IMR-90 (cell line): ENCODE measurements around the gene OR7A5. TPM values are rescaled to one million over a fixed set of nuclear protein-coding genes. Genes with fewer than 3 reads are reported as not detected.
"Not testable (repeated sequence)": the region's sequence is repeated elsewhere in the genome, so short reads cannot be mapped to it uniquely, and the experiment has no call there.

ENCODE experiments used
- ATAC-seq: fragments of 200-7000 bp; cut with Tn5 transposase; 2 replicates; pipeline ENCODE4 v1.9.1; 2020; ENCODE audit warnings: low read depth, mild to moderate bottlenecking, moderate library complexity
- BruUV-seq: library from RNA; stranded (reverse); fragments of 400-500 nt; replicated peaks from 2 replicates; lab custom pipeline; 2021; lab: Mats Ljungman, UMichigan
- CTCF ChIA-PET: fragments of 300-600 bp; formaldehyde crosslinking; extraction: SDS; loops from one replicate; lab custom pipeline; 2021; ENCODE audit warnings: antibody characterized with exemption; lab: Yijun Ruan, JAX
- POLR2A ChIA-PET: fragments of 300-600 bp; sonication (Branson Sonifier 250); formaldehyde crosslinking; loops from one replicate; lab custom pipeline; 2022; ENCODE audit warnings: antibody characterized with exemption; ENCODE audit not compliant: unreplicated experiment; lab: Charles Lee
- DNase-seq: peaks from one replicate; pipeline ENCODE4 v3.0.0; 2013
- H2AFZ ChIP-seq: replicated peaks from 2 replicates; pipeline ENCODE3; 2013; ENCODE audit warnings: low read length, mild to moderate bottlenecking; ENCODE audit not compliant: poor library complexity
- H2AK5ac ChIP-seq: 2 replicates; pipeline ENCODE4 v1.6.1; 2013; ENCODE audit warnings: low read depth, low read length, inconsistent platforms
- H2AK9ac ChIP-seq: replicated peaks from 2 replicates; pipeline ENCODE3; 2013; ENCODE audit warnings: mild to moderate bottlenecking, low read depth, low read length, moderate library complexity; ENCODE audit not compliant: poor library complexity
- H2BK120ac ChIP-seq: 2 replicates; pipeline ENCODE4 v1.6.1; 2013; ENCODE audit warnings: low read depth, low read length, inconsistent platforms
- H2BK15ac ChIP-seq: 3 replicates; pipeline ENCODE4 v1.6.1; 2013; ENCODE audit warnings: low read depth, low read length, inconsistent platforms
- H2BK20ac ChIP-seq: 2 replicates; pipeline ENCODE4 v1.6.1; 2013; ENCODE audit warnings: low read depth, mild to moderate bottlenecking, inconsistent platforms, low read length, moderate library complexity
- H2BK5ac ChIP-seq: 2 replicates; pipeline ENCODE4 v1.6.1; 2013; ENCODE audit warnings: mild to moderate bottlenecking, low read depth, low read length, inconsistent platforms; ENCODE audit not compliant: poor library complexity, severe bottlenecking
- H3K14ac ChIP-seq: replicated peaks from 2 replicates; pipeline ENCODE4 v1.6.1; 2013; ENCODE audit warnings: low read depth, low read length, inconsistent platforms
- H3K18ac ChIP-seq: 2 replicates; pipeline ENCODE4 v1.6.1; 2013; ENCODE audit warnings: low read depth, low read length, control low read depth
- H3K23ac ChIP-seq: 2 replicates; pipeline ENCODE4 v1.6.1; 2013; ENCODE audit warnings: low read depth, low read length, inconsistent platforms
- H3K27ac ChIP-seq: 2 replicates; pipeline ENCODE4 v1.5.1; 2013; ENCODE audit warnings: mild to moderate bottlenecking, control low read depth, low read length; ENCODE audit not compliant: insufficient read depth
- H3K27me3 ChIP-seq: 2 replicates; pipeline ENCODE4 v1.6.1; 2013; ENCODE audit warnings: low read length; ENCODE audit not compliant: control insufficient read depth, insufficient read depth
- H3K36me3 ChIP-seq: 2 replicates; pipeline ENCODE4 v1.6.1; 2013; ENCODE audit warnings: low read length, mixed read lengths; ENCODE audit not compliant: control insufficient read depth, insufficient read depth
- H3K4ac ChIP-seq: 2 replicates; pipeline ENCODE4 v1.6.1; 2013; ENCODE audit warnings: low read depth, low read length, inconsistent platforms
- H3K4me1 ChIP-seq: 2 replicates; pipeline ENCODE4 v1.6.1; 2013; ENCODE audit warnings: low read length, mixed read lengths; ENCODE audit not compliant: control insufficient read depth, insufficient read depth
- H3K4me2 ChIP-seq: 2 replicates; pipeline ENCODE4 v1.6.1; 2013; ENCODE audit warnings: low read depth, mild to moderate bottlenecking, control low read depth, low read length, moderate library complexity
- H3K4me3 ChIP-seq: 2 replicates; pipeline ENCODE4 v1.5.1; 2013; ENCODE audit warnings: low read depth, mild to moderate bottlenecking, control low read depth, low read length, moderate library complexity; ENCODE audit not compliant: insufficient read depth
- H3K56ac ChIP-seq: 2 replicates; pipeline ENCODE4 v1.6.1; 2013; ENCODE audit warnings: low read length, inconsistent platforms; ENCODE audit not compliant: insufficient read depth; ENCODE audit errors: extremely low read depth
- H3K79me1 ChIP-seq, 2 experiments: 2 replicates each; pipeline ENCODE4 v1.6.1; 2013; ENCODE audit warnings: low read length in 2 of 2, inconsistent platforms in 1 of 2, low read depth in 1 of 2
- H3K9ac ChIP-seq: 2 replicates; pipeline ENCODE4 v1.6.1; 2013; ENCODE audit warnings: low read depth, low read length, control low read depth
- H3K9me1 ChIP-seq: 2 replicates; pipeline ENCODE4 v1.6.1; 2013; ENCODE audit warnings: low read length, inconsistent platforms; ENCODE audit not compliant: insufficient read depth
- H3K9me3 ChIP-seq: 2 replicates; pipeline ENCODE4 v1.6.1; 2013; ENCODE audit warnings: low read length; ENCODE audit not compliant: control insufficient read depth, insufficient read depth
- H4K20me1 ChIP-seq: 2 replicates; pipeline ENCODE4 v1.6.1; 2013; ENCODE audit warnings: low read length, inconsistent platforms; ENCODE audit not compliant: insufficient read depth
- H4K5ac ChIP-seq: 2 replicates; pipeline ENCODE4 v1.6.1; 2013; ENCODE audit warnings: mild to moderate bottlenecking, low read depth, low read length, control low read depth
- H4K8ac ChIP-seq, 2 experiments: 2 replicates each; pipeline ENCODE4 v1.6.1; 2013; ENCODE audit warnings: low read depth in 2 of 2, low read length in 2 of 2, control low read depth in 1 of 2, inconsistent platforms in 1 of 2
- H4K91ac ChIP-seq: 2 replicates; pipeline ENCODE4 v1.6.1; 2013; ENCODE audit warnings: low read depth, low read length, inconsistent platforms; ENCODE audit not compliant: insufficient read depth
- CHD1 ChIP-seq: IDR thresholded peaks from 2 replicates; pipeline ENCODE4 v1.6.1; 2012; ENCODE audit warnings: low read depth, low read length, improper control_type of control experiment
- CTCF ChIP-seq: conservative IDR thresholded peaks from 2 replicates; pipeline ENCODE4 v1.5.1; 2012; ENCODE audit warnings: mild to moderate bottlenecking, low read depth, low read length, improper control_type of control experiment
- MAZ ChIP-seq: IDR thresholded peaks from 2 replicates; pipeline ENCODE4 v1.6.1; 2012; ENCODE audit warnings: low read depth, mild to moderate bottlenecking, low read length, improper control_type of control experiment, moderate library complexity, borderline replicate concordance
- NFE2L2 ChIP-seq: fragments of 150-350 bp; IDR thresholded peaks from 2 replicates; pipeline ENCODE4 v1.6.1; 2016; ENCODE audit warnings: low read depth, mild to moderate bottlenecking, low read length
- RCOR1 ChIP-seq: IDR thresholded peaks from 2 replicates; pipeline ENCODE4 v1.6.1; 2012; ENCODE audit warnings: mild to moderate bottlenecking, low read length, improper control_type of control experiment; ENCODE audit not compliant: insufficient replicate concordance
- WGBS, 2 experiments: methylation state at CpG; one replicate each; pipeline versions ENCODE4 v1.1.5 to v1.1.7; 2013; ENCODE audit warnings: missing lambda C conversion rate in 2 of 2; ENCODE audit not compliant: insufficient read length in 1 of 2; ENCODE audit errors: extremely low coverage in 2 of 2; 5-methylcytosine and 5-hydroxymethylcytosine counted together
- dilution Hi-C: fragments of 300-500 bp; cut with HindIII; formaldehyde crosslinking; loops from one replicate; pipeline ENCODE4 v1.14.3; 2018; ENCODE audit warnings: low sequenced_read_pairs; ENCODE audit not compliant: unreplicated experiment
- in situ Hi-C: fragments of 300-500 bp; cut with MboI; formaldehyde crosslinking; loops from 3 replicates; pipeline ENCODE4 v1.14.3; 2019; ENCODE audit warnings: low sequenced_read_pairs, inconsistent platforms, mixed read lengths
- intact Hi-C: fragments of 100-400 bp; cut with micrococcal nuclease; formaldehyde crosslinking; loops from 2 replicates; pipeline ENCODE4 v1.10.0; 2022
- polyA plus RNA-seq, 3 experiments: library from polyadenylated mRNA; depleted of rRNA; stranded (reverse); fragments of >200 nt; gene quantifications; 2 replicates each; pipeline ENCODE4 v1.2.3, GENCODE V29; 2012; ENCODE audit warnings: low replicate concordance in 1 of 3
- total RNA-seq: library from RNA; depleted of rRNA; stranded (reverse); fragments of >200 nt; gene quantifications from 2 replicates; pipeline ENCODE4 v1.2.3, GENCODE V29; 2012

OR7A5 gene
- total and polyA plus RNA-seq, 2 of the 4 experiments (the other 2 are of a cell fraction), result not detected

GRCh38 chr19:14786421-14786851 lies 48.5 kb downstream of the OR7A5 start:
- Histone ChIP-seq H3K4me1 (no peaks in the 10 kb centered on the region), H4K5ac (no peak overlapping the region), H2BK20ac (no peak overlapping the region), H2BK15ac (no peak overlapping the region), H2AFZ (no peak overlapping the region), H2AK5ac (no peak overlapping the region), H3K4ac (no peak overlapping the region), H3K56ac (no peak overlapping the region), H3K9me3 (peaks cover 3% of the 10 kb centered on the region; the same call in 1 of the 2 replicates), H3K9ac (no peak overlapping the region), H4K91ac (no peak overlapping the region), H4K8ac (no peak overlapping the region), H3K14ac (no peak overlapping the region), H3K4me2 (no peak overlapping the region), H3K36me3 (no peaks in the 10 kb centered on the region), H3K79me1 (no peaks in the 10 kb centered on the region), H2BK120ac (no peak overlapping the region), H3K23ac (no peak overlapping the region), H2AK9ac (no peak overlapping the region), H3K27me3 (no peaks in the 10 kb centered on the region), H3K9me1 (no peaks in the 10 kb centered on the region), H4K20me1 (no peaks in the 10 kb centered on the region), H3K4me3 (no peak overlapping the region), H3K18ac (no peak overlapping the region), H2BK5ac (no peak overlapping the region), H3K27ac (no peak overlapping the region)
- no CpG with 5 or more reads among the region's 18 CpGs for WGBS, 2 experiments
- no TSS peak for BruUV-seq
- ATAC-seq (no peak; the same call in 1 of the 2 replicates), DNase-seq (no peak)
- in situ Hi-C loops, result no loop called here
- POLR2A ChIA-PET, result no interaction called here
- CTCF ChIA-PET, result no interaction called here
- dilution Hi-C loops, result no loop called here
- TF ChIP-seq CHD1 (no peak), NFE2L2 (no peak), RCOR1 (no peak), MAZ (no peak), CTCF (peak; percentile 27)
- intact Hi-C loops, result loop anchor here (1.0 kb wide), 1 partner anchor 102 kb away; no protein-coding TSS in a partner anchor

GRCh38 chr19:14785102-14785793 lies 49.7 kb downstream of the OR7A5 start:
- CTCF ChIA-PET, H2BK20ac ChIP-seq, H3K4me1 ChIP-seq, H2BK120ac ChIP-seq, H3K4ac ChIP-seq, H3K4me2 ChIP-seq, H4K91ac ChIP-seq, H2AFZ ChIP-seq, H3K18ac ChIP-seq, in situ Hi-C loops, H3K36me3 ChIP-seq, POLR2A ChIA-PET, H4K20me1 ChIP-seq, H4K8ac ChIP-seq, H4K5ac ChIP-seq, H3K14ac ChIP-seq, H3K9me3 ChIP-seq, H3K56ac ChIP-seq, BruUV-seq, H2BK15ac ChIP-seq, H3K23ac ChIP-seq, H2AK5ac ChIP-seq, intact Hi-C loops, H3K79me1 ChIP-seq, H3K27ac ChIP-seq, H2AK9ac ChIP-seq, H2BK5ac ChIP-seq, H3K4me3 ChIP-seq, H3K9me1 ChIP-seq, dilution Hi-C loops, H3K9ac ChIP-seq, H3K27me3 ChIP-seq: not testable (repeated sequence)
- WGBS, 2 experiments, result 13% methylated on average over 3 of the region's 11 CpGs; no CpG with 5 or more reads in 1 of the 2 experiments
- ATAC-seq, result peak; percentile 42
- peak; percentile 15 for DNase-seq
